Measurements from ENCODE around the gene LGR5. TPM values are rescaled to one million over a fixed set of nuclear protein-coding genes. Genes with fewer than 3 reads are reported as not detected.

The LGR5 gene
- total RNA-seq, 4 donors from 2014 or later: 0.97 to 5.5 (median 2.9) TPM

DNA sequence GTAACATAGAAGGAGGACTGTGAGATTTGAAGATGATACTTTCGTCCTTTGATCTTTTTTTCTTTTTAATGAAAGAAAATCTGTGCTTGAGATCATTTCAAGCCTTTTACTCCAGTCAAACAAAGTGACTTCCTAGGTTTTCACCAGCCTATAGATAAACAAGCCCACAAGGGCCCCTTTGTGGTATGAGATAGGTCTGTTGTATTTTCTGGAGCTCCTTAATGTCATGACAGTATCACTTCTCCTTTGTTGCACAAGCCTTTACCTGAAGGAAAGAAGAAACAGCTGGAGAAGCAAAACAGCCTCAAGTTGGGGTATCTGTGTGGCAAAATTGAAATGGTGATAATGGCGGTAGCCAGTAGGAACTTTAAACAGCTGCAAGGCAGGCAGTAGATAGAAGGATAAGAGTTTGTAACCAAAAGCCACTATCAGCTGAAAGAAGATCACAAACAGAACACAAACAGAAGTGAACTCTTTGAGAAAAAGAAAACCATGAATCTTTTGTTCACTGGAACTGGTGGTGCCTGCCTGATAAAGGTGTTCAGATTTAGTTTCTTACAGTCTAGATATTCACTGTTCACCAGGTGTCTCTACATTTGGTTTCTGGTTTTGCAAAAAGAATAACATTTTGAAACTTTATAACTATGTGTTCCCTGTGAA is 96.8 kb downstream of the LGR5 start:
- no peak for DNase-seq (ENCODE audit: low spot score in 2 of 2)
- no peak for TF ChIP-seq POLR2A (IDR thresholded peaks at IDR 0.05)
- TF ChIP-seq, protein P1, sequence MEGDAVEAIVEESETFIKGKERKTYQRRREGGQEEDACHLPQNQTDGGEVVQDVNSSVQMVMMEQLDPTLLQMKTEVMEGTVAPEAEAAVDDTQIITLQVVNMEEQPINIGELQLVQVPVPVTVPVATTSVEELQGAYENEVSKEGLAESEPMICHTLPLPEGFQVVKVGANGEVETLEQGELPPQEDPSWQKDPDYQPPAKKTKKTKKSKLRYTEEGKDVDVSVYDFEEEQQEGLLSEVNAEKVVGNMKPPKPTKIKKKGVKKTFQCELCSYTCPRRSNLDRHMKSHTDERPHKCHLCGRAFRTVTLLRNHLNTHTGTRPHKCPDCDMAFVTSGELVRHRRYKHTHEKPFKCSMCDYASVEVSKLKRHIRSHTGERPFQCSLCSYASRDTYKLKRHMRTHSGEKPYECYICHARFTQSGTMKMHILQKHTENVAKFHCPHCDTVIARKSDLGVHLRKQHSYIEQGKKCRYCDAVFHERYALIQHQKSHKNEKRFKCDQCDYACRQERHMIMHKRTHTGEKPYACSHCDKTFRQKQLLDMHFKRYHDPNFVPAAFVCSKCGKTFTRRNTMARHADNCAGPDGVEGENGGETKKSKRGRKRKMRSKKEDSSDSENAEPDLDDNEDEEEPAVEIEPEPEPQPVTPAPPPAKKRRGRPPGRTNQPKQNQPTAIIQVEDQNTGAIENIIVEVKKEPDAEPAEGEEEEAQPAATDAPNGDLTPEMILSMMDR (IDR thresholded peaks at IDR 0.05): no peak
- TF ChIP-seq EP300 (IDR thresholded peaks at IDR 0.05): no peak
- no peak for TF ChIP-seq POLR2AphosphoS5 (IDR thresholded peaks at IDR 0.05)
- H3K27ac ChIP-seq: no peak overlapping the region
- H3K4me1 ChIP-seq: no peaks in the 10 kb centered on the region
- H3K9me3 ChIP-seq: no peaks in the 10 kb centered on the region
- H3K27me3 ChIP-seq: no peaks in the 10 kb centered on the region
- no peak overlapping the region for H3K4me3 ChIP-seq
- no peaks in the 10 kb centered on the region for H3K36me3 ChIP-seq
- 83% methylated on average over 2 of the region's 2 CpGs for WGBS

- no peaks in the 10 kb centered on the region for H3K27me3 ChIP-seq
- WGBS: 82% methylated on average over 3 of the region's 3 CpGs
- TF ChIP-seq POLR2AphosphoS5 (IDR thresholded peaks at IDR 0.05) (no peak), POLR2A (IDR thresholded peaks at IDR 0.05) (no peak), EP300 (IDR thresholded peaks at IDR 0.05) (no peak)
- TF ChIP-seq, protein P1 (IDR thresholded peaks at IDR 0.05): no peak
Measured at GRCh38 chr12:71536939-71537622, 97.5 kb downstream of the LGR5 start.

GRCh38 chr12:71538807-71539206 is 99.2 kb downstream of the LGR5 start:
- TF ChIP-seq EP300 (IDR thresholded peaks at IDR 0.05) (no peak), POLR2AphosphoS5 (IDR thresholded peaks at IDR 0.05) (no peak), POLR2A (IDR thresholded peaks at IDR 0.05) (no peak)
- TF ChIP-seq, protein P1 (IDR thresholded peaks at IDR 0.05): no peak
- no peaks in the 10 kb centered on the region for H3K27me3 ChIP-seq
- H3K36me3 ChIP-seq: no peaks in the 10 kb centered on the region
- WGBS: 89% methylated on average over 3 of the region's 3 CpGs
- H3K4me1 ChIP-seq: no peaks in the 10 kb centered on the region
- no peak overlapping the region for H3K27ac ChIP-seq
- no peak overlapping the region for H3K4me3 ChIP-seq
- no peaks in the 10 kb centered on the region for H3K9me3 ChIP-seq
- no peak for DNase-seq (ENCODE audit: low spot score in 2 of 2)

More at GRCh38 chr12:71536939-71537622, 97.5 kb downstream of the LGR5 start:
- H3K4me3 ChIP-seq: no peak overlapping the region
- H3K27ac ChIP-seq: no peak overlapping the region
- no peaks in the 10 kb centered on the region for H3K4me1 ChIP-seq
- no peak for DNase-seq (ENCODE audit: low spot score in 2 of 2)
- H3K9me3 ChIP-seq: no peaks in the 10 kb centered on the region
- no peaks in the 10 kb centered on the region for H3K36me3 ChIP-seq

- no peak for DNase-seq (ENCODE audit: low spot score in 2 of 2)
- H3K9me3 ChIP-seq: no peaks in the 10 kb centered on the region
- no peaks in the 10 kb centered on the region for H3K27me3 ChIP-seq
- no peak for TF ChIP-seq POLR2AphosphoS5 (IDR thresholded peaks at IDR 0.05)
- TF ChIP-seq POLR2A (IDR thresholded peaks at IDR 0.05): no peak
- TF ChIP-seq, protein P1 (IDR thresholded peaks at IDR 0.05): no peak
- no peak for TF ChIP-seq EP300 (IDR thresholded peaks at IDR 0.05)
- H3K4me3 ChIP-seq: no peak overlapping the region
- H3K27ac ChIP-seq: no peak overlapping the region
- 89% methylated on average over 1 of the region's 1 CpG for WGBS
- H3K36me3 ChIP-seq: no peaks in the 10 kb centered on the region
- H3K4me1 ChIP-seq: no peaks in the 10 kb centered on the region
Measured at GRCh38 chr12:71541583-71541982, 102.0 kb downstream of the LGR5 start.

GRCh38 chr12:71546322-71546861 is 106.8 kb downstream of the LGR5 start:
- Histone ChIP-seq H3K4me3 (no peak overlapping the region), H3K27me3 (no peaks in the 10 kb centered on the region), H3K36me3 (no peaks in the 10 kb centered on the region), H3K4me1 (no peaks in the 10 kb centered on the region), H3K9me3 (no peaks in the 10 kb centered on the region), H3K27ac (no peak overlapping the region)
- 100% methylated on average over 2 of the region's 2 CpGs for WGBS
- TF ChIP-seq POLR2A (IDR thresholded peaks at IDR 0.05) (no peak), POLR2AphosphoS5 (IDR thresholded peaks at IDR 0.05) (no peak), EP300 (IDR thresholded peaks at IDR 0.05) (no peak)
- TF ChIP-seq, protein P1 (IDR thresholded peaks at IDR 0.05): no peak
- no peak for DNase-seq (ENCODE audit: low spot score in 2 of 2)
